WTC11 (cell line): ENCODE results near the gene RASL11B.

Experiments used
- CTCF ChIP-seq: fragments of 200-600 bp; IDR thresholded peaks from 2 replicates; pipeline ENCODE4 v1.8.0; 2022; ENCODE audit warnings: antibody characterized with exemption
- GABPB1 ChIP-seq: sonication (generic); formaldehyde crosslinking; IDR thresholded peaks from 2 replicates; pipeline ENCODE4 v1.8.1; 2023; ENCODE audit warnings: mild to moderate bottlenecking, missing genetic modification reagents
- SP1 ChIP-seq: sonication (generic); formaldehyde crosslinking; conservative IDR thresholded peaks from 2 replicates; pipeline ENCODE4 v1.8.1; 2022; ENCODE audit warnings: missing genetic modification reagents
- TF ChIP-seq, protein P1 (sequence below): sonication (generic); formaldehyde crosslinking; IDR thresholded peaks from 2 replicates; pipeline ENCODE4 v1.8.1; 2023; ENCODE audit warnings: mild to moderate bottlenecking, moderate library complexity, missing genetic modification reagents

DNA sequence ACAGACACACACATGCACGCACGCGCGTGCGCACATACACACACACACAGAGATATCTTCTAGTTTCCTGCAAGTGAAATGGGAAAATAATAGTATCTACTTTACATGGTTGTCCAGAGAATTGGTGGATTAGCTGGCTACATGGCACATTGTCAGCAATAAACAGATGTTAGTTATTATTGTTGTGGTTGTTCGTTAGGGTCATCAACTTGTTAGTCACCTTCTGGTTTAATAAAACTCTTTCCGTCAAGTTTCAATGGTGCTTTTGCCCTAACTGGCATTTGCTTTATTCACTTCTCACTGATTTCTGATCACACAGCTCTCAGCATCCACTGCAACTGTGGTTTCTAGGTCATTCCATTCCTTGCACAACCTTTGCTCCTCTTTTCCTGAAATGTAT is 25.4 kb upstream of the RASL11B start:
- TF ChIP-seq CTCF = no peak
- no peak for TF ChIP-seq GABPB1 (CRISPR knock-in tag)
- no peak for TF ChIP-seq SP1 (CRISPR knock-in tag)
- TF ChIP-seq, protein P1, sequence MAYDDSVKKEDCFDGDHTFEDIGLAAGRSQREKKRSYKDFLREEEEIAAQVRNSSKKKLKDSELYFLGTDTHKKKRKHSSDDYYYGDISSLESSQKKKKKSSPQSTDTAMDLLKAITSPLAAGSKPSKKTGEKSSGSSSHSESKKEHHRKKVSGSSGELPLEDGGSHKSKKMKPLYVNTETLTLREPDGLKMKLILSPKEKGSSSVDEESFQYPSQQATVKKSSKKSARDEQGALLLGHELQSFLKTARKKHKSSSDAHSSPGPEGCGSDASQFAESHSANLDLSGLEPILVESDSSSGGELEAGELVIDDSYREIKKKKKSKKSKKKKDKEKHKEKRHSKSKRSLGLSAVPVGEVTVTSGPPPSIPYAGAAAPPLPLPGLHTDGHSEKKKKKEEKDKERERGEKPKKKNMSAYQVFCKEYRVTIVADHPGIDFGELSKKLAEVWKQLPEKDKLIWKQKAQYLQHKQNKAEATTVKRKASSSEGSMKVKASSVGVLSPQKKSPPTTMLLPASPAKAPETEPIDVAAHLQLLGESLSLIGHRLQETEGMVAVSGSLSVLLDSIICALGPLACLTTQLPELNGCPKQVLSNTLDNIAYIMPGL (CRISPR knock-in tag) = no peak
